Panc1 (cell line): Measurements from ENCODE around the gene POU2F1. TPM values are rescaled to one million over a fixed set of nuclear protein-coding genes. Genes with fewer than 3 reads are reported as not detected.

Experiments used
- ATAC-seq: fragments of 200-7000 bp; cut with Tn5 transposase; 2 replicates; pipeline ENCODE4 v1.9.1; 2020; ENCODE audit warnings: mild to moderate bottlenecking, moderate library complexity
- BruUV-seq: library from RNA; stranded (reverse); fragments of 400-500 nt; replicated peaks from 2 replicates; lab custom pipeline; 2021; lab: Mats Ljungman, UMichigan
- CTCF ChIA-PET: fragments of 300-600 bp; sonication (Branson Sonifier 250); formaldehyde crosslinking; loops from one replicate; lab custom pipeline; 2022; ENCODE audit warnings: antibody characterized with exemption; lab: Charles Lee
- POLR2A ChIA-PET: fragments of 300-600 bp; sonication (Branson Sonifier 250); formaldehyde crosslinking; loops from one replicate; lab custom pipeline; 2022; ENCODE audit warnings: antibody characterized with exemption; lab: Charles Lee
- DNase-seq: peaks from one replicate; pipeline ENCODE4 v3.0.0-alpha.2; 2010; ENCODE audit warnings: low read depth, low spot score
- H3K27ac ChIP-seq: 2 replicates; pipeline ENCODE4 v1.5.1; 2011; ENCODE audit warnings: mild to moderate bottlenecking, low read length, inconsistent platforms
- H3K27me3 ChIP-seq: fragments of 200-500 bp; sonication (Bioruptor generic); 2 replicates; pipeline ENCODE4 v1.6.0; 2014; ENCODE audit warnings: low read length, inconsistent platforms; ENCODE audit not compliant: control insufficient read depth, insufficient read depth
- H3K36me3 ChIP-seq: fragments of 200-500 bp; sonication (Bioruptor generic); 2 replicates; pipeline ENCODE4 v1.5.1; 2014; ENCODE audit warnings: inconsistent platforms, mild to moderate bottlenecking, low read length, moderate library complexity; ENCODE audit not compliant: control insufficient read depth, insufficient read depth
- H3K4me1 ChIP-seq: 2 replicates; pipeline ENCODE4 v1.5.1; 2011; ENCODE audit warnings: inconsistent platforms, mild to moderate bottlenecking, low read length, moderate library complexity; ENCODE audit not compliant: control insufficient read depth, insufficient read depth
- H3K4me3 ChIP-seq, 2 experiments: 2 replicates each; pipeline ENCODE4 v1.5.1; 2011 to 2012; ENCODE audit warnings: low read depth in 2 of 2, low read length in 2 of 2, mild to moderate bottlenecking in 2 of 2, inconsistent platforms in 1 of 2, moderate library complexity in 1 of 2
- H3K9me3 ChIP-seq: fragments of 200-500 bp; sonication (Bioruptor generic); 2 replicates; pipeline ENCODE4 v1.5.1; 2014; ENCODE audit warnings: low read depth, mild to moderate bottlenecking, inconsistent platforms, low read length, moderate library complexity; ENCODE audit not compliant: control insufficient read depth, insufficient read depth
- POLR2AphosphoS5 ChIP-seq: IDR thresholded peaks from 2 replicates; pipeline ENCODE4 v1.6.1; 2012; ENCODE audit warnings: mild to moderate bottlenecking, low read depth, low read length, moderate library complexity
- SIN3A ChIP-seq: IDR thresholded peaks from 2 replicates; pipeline ENCODE4 v1.6.1; 2012; ENCODE audit warnings: low read depth, mild to moderate bottlenecking, low read length, moderate library complexity, borderline replicate concordance; ENCODE audit not compliant: insufficient read depth
- TCF7L2 ChIP-seq: IDR thresholded peaks from 2 replicates; pipeline ENCODE4 v1.6.1; 2011; ENCODE audit warnings: mild to moderate bottlenecking, low read depth, low read length, inconsistent platforms
- in situ Hi-C: cut with HindIII; loops from 2 replicates; pipeline ENCODE4 v1.10.0; 2016; ENCODE audit warnings: low sequenced_read_pairs, low pct_unique_long_range_greater_than_20kb
- intact Hi-C: fragments of 100-400 bp; cut with micrococcal nuclease; formaldehyde crosslinking; loops from one replicate; pipeline ENCODE4 v1.10.0; 2022; ENCODE audit not compliant: unreplicated experiment
- total RNA-seq: library from RNA; stranded (reverse); gene quantifications from one replicate; pipeline ENCODE4 v1.2.1, GENCODE V29; 2021; ENCODE audit not compliant: unreplicated experiment
- TF ChIP-seq, protein P1 (sequence below), 2 experiments: IDR thresholded peaks; 2 replicates each; pipeline ENCODE4 v1.6.1; 2011 to 2012; ENCODE audit warnings: low read depth in 2 of 2, control low read depth in 1 of 2, low read length in 1 of 2, mild to moderate bottlenecking in 1 of 2, moderate library complexity in 1 of 2; ENCODE audit not compliant: insufficient read depth in 1 of 2
- TF ChIP-seq, protein P2 (sequence below): fragments of 450-650 bp; IDR thresholded peaks from 2 replicates; pipeline ENCODE4 v1.5.1; 2017; ENCODE audit warnings: mild to moderate bottlenecking

Gene POU2F1
- total RNA-seq, 1 experiment from 2014 or later: 17.1 TPM

DNA sequence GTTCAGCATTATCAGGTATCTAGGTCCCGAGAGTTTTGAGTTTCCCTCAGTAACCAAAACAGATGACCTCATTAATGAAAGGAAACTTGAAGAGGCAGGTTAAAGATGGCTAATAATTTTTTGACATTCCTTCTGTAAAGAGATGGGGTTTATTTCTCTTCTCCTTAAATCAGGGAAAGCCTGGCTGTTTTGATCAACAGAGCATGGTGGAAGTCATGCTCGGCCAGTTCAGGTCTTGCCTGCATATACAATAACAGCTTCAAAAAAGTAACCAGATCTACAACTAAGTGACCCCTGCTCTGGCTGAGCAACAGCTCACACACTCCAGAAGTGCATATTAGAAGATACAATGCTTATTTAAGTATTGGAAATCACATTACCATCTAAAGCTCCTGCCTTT lies 36.6 kb upstream of the POU2F1 start:
- intact Hi-C loops (no loop called here), in situ Hi-C loops (no loop called here)
- CTCF ChIA-PET: interaction anchor here (0.6 kb wide), 1 partner anchor 36 kb away, joined by 10 read pairs; no protein-coding TSS in a partner anchor
- TF ChIP-seq POLR2AphosphoS5 (no peak), TCF7L2 (no peak), SIN3A (no peak)
- TF ChIP-seq, protein P1, sequence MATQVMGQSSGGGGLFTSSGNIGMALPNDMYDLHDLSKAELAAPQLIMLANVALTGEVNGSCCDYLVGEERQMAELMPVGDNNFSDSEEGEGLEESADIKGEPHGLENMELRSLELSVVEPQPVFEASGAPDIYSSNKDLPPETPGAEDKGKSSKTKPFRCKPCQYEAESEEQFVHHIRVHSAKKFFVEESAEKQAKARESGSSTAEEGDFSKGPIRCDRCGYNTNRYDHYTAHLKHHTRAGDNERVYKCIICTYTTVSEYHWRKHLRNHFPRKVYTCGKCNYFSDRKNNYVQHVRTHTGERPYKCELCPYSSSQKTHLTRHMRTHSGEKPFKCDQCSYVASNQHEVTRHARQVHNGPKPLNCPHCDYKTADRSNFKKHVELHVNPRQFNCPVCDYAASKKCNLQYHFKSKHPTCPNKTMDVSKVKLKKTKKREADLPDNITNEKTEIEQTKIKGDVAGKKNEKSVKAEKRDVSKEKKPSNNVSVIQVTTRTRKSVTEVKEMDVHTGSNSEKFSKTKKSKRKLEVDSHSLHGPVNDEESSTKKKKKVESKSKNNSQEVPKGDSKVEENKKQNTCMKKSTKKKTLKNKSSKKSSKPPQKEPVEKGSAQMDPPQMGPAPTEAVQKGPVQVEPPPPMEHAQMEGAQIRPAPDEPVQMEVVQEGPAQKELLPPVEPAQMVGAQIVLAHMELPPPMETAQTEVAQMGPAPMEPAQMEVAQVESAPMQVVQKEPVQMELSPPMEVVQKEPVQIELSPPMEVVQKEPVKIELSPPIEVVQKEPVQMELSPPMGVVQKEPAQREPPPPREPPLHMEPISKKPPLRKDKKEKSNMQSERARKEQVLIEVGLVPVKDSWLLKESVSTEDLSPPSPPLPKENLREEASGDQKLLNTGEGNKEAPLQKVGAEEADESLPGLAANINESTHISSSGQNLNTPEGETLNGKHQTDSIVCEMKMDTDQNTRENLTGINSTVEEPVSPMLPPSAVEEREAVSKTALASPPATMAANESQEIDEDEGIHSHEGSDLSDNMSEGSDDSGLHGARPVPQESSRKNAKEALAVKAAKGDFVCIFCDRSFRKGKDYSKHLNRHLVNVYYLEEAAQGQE (IDR thresholded peaks at IDR 0.05; ENCODE audit: insufficient read depth in 1 of 2, low read depth in 2 of 2, low read length in 1 of 2): no peak
- TF ChIP-seq, protein P2, sequence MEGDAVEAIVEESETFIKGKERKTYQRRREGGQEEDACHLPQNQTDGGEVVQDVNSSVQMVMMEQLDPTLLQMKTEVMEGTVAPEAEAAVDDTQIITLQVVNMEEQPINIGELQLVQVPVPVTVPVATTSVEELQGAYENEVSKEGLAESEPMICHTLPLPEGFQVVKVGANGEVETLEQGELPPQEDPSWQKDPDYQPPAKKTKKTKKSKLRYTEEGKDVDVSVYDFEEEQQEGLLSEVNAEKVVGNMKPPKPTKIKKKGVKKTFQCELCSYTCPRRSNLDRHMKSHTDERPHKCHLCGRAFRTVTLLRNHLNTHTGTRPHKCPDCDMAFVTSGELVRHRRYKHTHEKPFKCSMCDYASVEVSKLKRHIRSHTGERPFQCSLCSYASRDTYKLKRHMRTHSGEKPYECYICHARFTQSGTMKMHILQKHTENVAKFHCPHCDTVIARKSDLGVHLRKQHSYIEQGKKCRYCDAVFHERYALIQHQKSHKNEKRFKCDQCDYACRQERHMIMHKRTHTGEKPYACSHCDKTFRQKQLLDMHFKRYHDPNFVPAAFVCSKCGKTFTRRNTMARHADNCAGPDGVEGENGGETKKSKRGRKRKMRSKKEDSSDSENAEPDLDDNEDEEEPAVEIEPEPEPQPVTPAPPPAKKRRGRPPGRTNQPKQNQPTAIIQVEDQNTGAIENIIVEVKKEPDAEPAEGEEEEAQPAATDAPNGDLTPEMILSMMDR: no peak
- Histone ChIP-seq H3K4me3 (no peak overlapping the region), H3K9me3 (no peaks in the 10 kb centered on the region), H3K27ac (no peak overlapping the region), H3K36me3 (no peaks in the 10 kb centered on the region), H3K27me3 (no peaks in the 10 kb centered on the region), H3K4me1 (no peaks in the 10 kb centered on the region)
- POLR2A ChIA-PET: no interaction called here
- DNase-seq (no peak), ATAC-seq (no peak)
- no TSS peak for BruUV-seq

DNA sequence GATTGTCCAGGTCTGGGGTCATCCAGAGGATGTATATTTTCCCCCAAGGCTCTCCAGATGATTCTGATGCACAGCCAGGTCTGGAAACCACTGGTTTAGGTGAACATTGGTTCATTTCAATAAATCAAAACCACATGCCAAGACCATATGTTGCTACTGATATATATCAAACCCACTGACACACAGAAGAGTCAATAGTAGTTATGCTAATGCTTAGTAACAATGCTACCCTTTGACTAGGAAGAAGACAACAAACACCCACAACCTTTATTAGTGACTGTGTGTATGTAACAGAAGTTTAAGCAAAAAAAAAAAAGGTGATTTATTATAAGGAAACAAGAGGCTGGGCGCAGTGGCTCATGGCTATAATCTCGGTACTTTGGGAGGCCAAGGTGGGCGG lies 35.6 kb upstream of the POU2F1 start:
- H3K27me3 ChIP-seq: no peaks in the 10 kb centered on the region
- H3K27ac ChIP-seq: no peak overlapping the region
- no peaks in the 10 kb centered on the region for H3K9me3 ChIP-seq
- CTCF ChIA-PET: no interaction called here
- intact Hi-C loops: no loop called here
- no peaks in the 10 kb centered on the region for H3K36me3 ChIP-seq
- TF ChIP-seq TCF7L2 (no peak), POLR2AphosphoS5 (no peak), SIN3A (no peak)
- TF ChIP-seq, protein P1 (IDR thresholded peaks at IDR 0.05; ENCODE audit: insufficient read depth in 1 of 2, low read depth in 2 of 2, low read length in 1 of 2): no peak
- TF ChIP-seq, protein P2: no peak
- H3K4me1 ChIP-seq: no peaks in the 10 kb centered on the region
- no peak overlapping the region for H3K4me3 ChIP-seq
- in situ Hi-C loops: no loop called here
- DNase-seq (no peak), ATAC-seq (no peak)
- POLR2A ChIA-PET: no interaction called here
- no TSS peak for BruUV-seq
